ENCODE data around the gene TULP1. TPM values are rescaled to one million over a fixed set of nuclear protein-coding genes. Genes with fewer than 3 reads are reported as not detected.

Gene TULP1
- total RNA-seq, 1 experiment from 2014 or later: not detected

DNA sequence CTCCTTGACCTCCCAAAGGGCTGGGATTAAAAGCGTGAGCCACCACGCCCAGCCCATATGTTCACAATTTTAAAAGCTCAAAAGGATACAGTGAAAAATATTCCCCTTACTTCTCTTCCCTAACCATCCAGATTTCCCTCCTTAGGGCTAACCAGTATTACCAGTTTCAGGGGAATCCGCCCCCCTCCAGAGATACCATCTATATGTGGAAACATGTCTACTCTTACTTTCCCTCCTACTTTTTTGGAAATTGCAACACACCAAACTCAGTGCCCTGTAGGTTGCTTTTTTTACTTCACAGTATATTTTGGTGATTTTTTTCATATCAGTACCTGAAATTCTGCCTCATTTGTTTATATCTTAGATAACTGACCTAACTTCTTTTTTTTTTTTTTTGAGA, 51.4 kb downstream of the TULP1 start:
- ChIA-PET RAD21 (ENCODE audit: low non-redundant PET in 1 of 2, low total read pairs in 2 of 2, uncharacterized antibody in 2 of 2, unreplicated experiment in 2 of 2) (no interaction called here), CTCF (no interaction called here), POLR2A (no interaction called here)
- TF ChIP-seq TCF7L2 (IDR thresholded peaks at IDR 0.05; ENCODE audit: borderline replicate concordance, extremely low read depth, insufficient read depth, insufficient read length) (no peak), SP1 (IDR thresholded peaks at IDR 0.05; ENCODE audit: low read depth) (no peak), CEBPB (IDR thresholded peaks at IDR 0.05; ENCODE audit: low read depth) (no peak), CBX3 (IDR thresholded peaks at IDR 0.05; ENCODE audit: low read depth) (no peak)
- TF ChIP-seq, protein P1, sequence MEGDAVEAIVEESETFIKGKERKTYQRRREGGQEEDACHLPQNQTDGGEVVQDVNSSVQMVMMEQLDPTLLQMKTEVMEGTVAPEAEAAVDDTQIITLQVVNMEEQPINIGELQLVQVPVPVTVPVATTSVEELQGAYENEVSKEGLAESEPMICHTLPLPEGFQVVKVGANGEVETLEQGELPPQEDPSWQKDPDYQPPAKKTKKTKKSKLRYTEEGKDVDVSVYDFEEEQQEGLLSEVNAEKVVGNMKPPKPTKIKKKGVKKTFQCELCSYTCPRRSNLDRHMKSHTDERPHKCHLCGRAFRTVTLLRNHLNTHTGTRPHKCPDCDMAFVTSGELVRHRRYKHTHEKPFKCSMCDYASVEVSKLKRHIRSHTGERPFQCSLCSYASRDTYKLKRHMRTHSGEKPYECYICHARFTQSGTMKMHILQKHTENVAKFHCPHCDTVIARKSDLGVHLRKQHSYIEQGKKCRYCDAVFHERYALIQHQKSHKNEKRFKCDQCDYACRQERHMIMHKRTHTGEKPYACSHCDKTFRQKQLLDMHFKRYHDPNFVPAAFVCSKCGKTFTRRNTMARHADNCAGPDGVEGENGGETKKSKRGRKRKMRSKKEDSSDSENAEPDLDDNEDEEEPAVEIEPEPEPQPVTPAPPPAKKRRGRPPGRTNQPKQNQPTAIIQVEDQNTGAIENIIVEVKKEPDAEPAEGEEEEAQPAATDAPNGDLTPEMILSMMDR (IDR thresholded peaks at IDR 0.05 in 2 of 3, conservative IDR thresholded peaks at IDR 0.05 in 1 of 3; ENCODE audit: borderline replicate concordance in 1 of 3, insufficient read depth in 1 of 3, low read depth in 2 of 3, low read length in 2 of 3): no peak
- TF ChIP-seq, protein P2, sequence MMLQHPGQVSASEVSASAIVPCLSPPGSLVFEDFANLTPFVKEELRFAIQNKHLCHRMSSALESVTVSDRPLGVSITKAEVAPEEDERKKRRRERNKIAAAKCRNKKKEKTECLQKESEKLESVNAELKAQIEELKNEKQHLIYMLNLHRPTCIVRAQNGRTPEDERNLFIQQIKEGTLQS (IDR thresholded peaks at IDR 0.05): no peak
- intact Hi-C loops (cut with micrococcal nuclease): no loop called here
- DNase-seq (ENCODE audit: low read depth, low spot score) (no peak), ATAC-seq (no peak)
- Histone ChIP-seq H3K36me3 (ENCODE audit: control insufficient read depth in 1 of 2, insufficient read depth in 2 of 2, low read length in 2 of 2) (peaks cover 13 to 22% of the 10 kb centered on the region in 2 experiments; a peak in 3 of 4 replicates), H3K27ac (ENCODE audit: low read depth, low read length) (no peak overlapping the region), H3K9ac (ENCODE audit: low read length) (no peak overlapping the region), H3K4me3 (replicated peaks in 1 of 2; ENCODE audit: low read depth in 1 of 2, low read length in 2 of 2) (no peak overlapping the region), H2AFZ (ENCODE audit: low read depth, low read length, poor library complexity, severe bottlenecking) (no peak overlapping the region), H3K9me3 (ENCODE audit: control insufficient read depth in 1 of 2, insufficient read depth in 1 of 2, low read depth in 1 of 2, low read length in 2 of 2) (no peaks in the 10 kb centered on the region), H3K4me2 (ENCODE audit: low read length) (no peak overlapping the region), H3K4me1 (ENCODE audit: control insufficient read depth in 1 of 2, insufficient read depth in 2 of 2, low read length in 2 of 2) (no peaks in the 10 kb centered on the region), H3K9me2 (ENCODE audit: insufficient read depth) (no peaks in the 10 kb centered on the region), H3K27me3 (ENCODE audit: insufficient read depth, low read length) (no peaks in the 10 kb centered on the region), H4K20me1 (ENCODE audit: insufficient read depth) (no peaks in the 10 kb centered on the region), H3K79me2 (ENCODE audit: insufficient read depth, low read length) (no peaks in the 10 kb centered on the region)
- no TSS peak for BruUV-seq (replicated peaks)

DNA sequence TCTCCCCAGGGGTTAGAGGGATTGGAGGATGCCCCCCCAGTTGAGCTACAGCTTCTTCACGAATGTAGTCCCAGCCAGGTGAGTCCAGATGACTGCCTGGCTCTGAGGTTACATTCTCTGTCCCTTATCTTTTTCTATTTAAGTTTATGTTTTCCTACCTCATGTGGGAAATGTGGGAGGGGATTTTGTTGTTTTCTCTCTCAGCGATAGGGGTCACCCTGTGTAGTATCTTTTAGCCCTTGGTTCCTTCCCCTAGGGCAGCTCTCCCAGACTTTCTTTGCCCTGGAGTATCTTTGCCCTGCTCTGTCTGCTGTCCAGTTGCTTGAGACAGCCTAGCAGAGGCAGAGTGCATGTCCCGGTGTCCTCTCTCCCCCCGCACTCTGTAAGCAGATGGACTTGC, 54.8 kb downstream of the TULP1 start:
- H3K4me3 ChIP-seq (replicated peaks in 1 of 2; ENCODE audit: low read depth in 1 of 2, low read length in 2 of 2): no peak overlapping the region
- no peak overlapping the region for H3K9ac ChIP-seq (ENCODE audit: low read length)
- DNase-seq (ENCODE audit: low read depth, low spot score): no peak
- no peaks in the 10 kb centered on the region for H3K9me2 ChIP-seq (ENCODE audit: insufficient read depth)
- no peak overlapping the region for H3K27ac ChIP-seq (ENCODE audit: low read depth, low read length)
- ChIA-PET RAD21 (ENCODE audit: low non-redundant PET in 1 of 2, low total read pairs in 2 of 2, uncharacterized antibody in 2 of 2, unreplicated experiment in 2 of 2) (no interaction called here), POLR2A (no interaction called here), CTCF (interaction anchor here (0.7 kb wide), 1 partner anchor 161 kb away, joined by 3 read pairs; no protein-coding TSS in a partner anchor)
- no peaks in the 10 kb centered on the region for H3K79me2 ChIP-seq (ENCODE audit: insufficient read depth, low read length)
- intact Hi-C loops (cut with micrococcal nuclease): no loop called here
- no peak overlapping the region for H3K4me2 ChIP-seq (ENCODE audit: low read length)
- peaks cover 13 to 22% of the 10 kb centered on the region in 2 experiments; a peak in 3 of 4 replicates for H3K36me3 ChIP-seq (ENCODE audit: control insufficient read depth in 1 of 2, insufficient read depth in 2 of 2, low read length in 2 of 2)
- no peaks in the 10 kb centered on the region for H4K20me1 ChIP-seq (ENCODE audit: insufficient read depth)
- H2AFZ ChIP-seq (ENCODE audit: low read depth, low read length, poor library complexity, severe bottlenecking): no peak overlapping the region
- no peak for ATAC-seq
- no peaks in the 10 kb centered on the region for H3K9me3 ChIP-seq (ENCODE audit: control insufficient read depth in 1 of 2, insufficient read depth in 1 of 2, low read depth in 1 of 2, low read length in 2 of 2)
- H3K27me3 ChIP-seq (ENCODE audit: insufficient read depth, low read length): no peaks in the 10 kb centered on the region
- peaks cover 9 to 11% of the 10 kb centered on the region in 2 experiments; a peak in 3 of 4 replicates for H3K4me1 ChIP-seq (ENCODE audit: control insufficient read depth in 1 of 2, insufficient read depth in 2 of 2, low read length in 2 of 2)
- BruUV-seq (replicated peaks): no TSS peak
- TF ChIP-seq EZH2 (IDR thresholded peaks at IDR 0.05): no peak
- no peak for TF ChIP-seq ELF1 (IDR thresholded peaks at IDR 0.05; ENCODE audit: borderline replicate concordance, low read depth)
- no peak for TF ChIP-seq JUND (IDR thresholded peaks at IDR 0.05)
- TF ChIP-seq SIN3A (IDR thresholded peaks at IDR 0.05; ENCODE audit: low read depth): no peak
- TF ChIP-seq, protein P3, sequence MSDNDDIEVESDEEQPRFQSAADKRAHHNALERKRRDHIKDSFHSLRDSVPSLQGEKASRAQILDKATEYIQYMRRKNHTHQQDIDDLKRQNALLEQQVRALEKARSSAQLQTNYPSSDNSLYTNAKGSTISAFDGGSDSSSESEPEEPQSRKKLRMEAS (IDR thresholded peaks at IDR 0.05): no peak
- TF ChIP-seq SP1 (IDR thresholded peaks at IDR 0.05; ENCODE audit: low read depth): no peak
- no peak for TF ChIP-seq YY1 (IDR thresholded peaks at IDR 0.05; ENCODE audit: extremely low read depth, insufficient replicate concordance, low read depth, low read length)
- TF ChIP-seq, protein P1 (IDR thresholded peaks at IDR 0.05 in 2 of 3, conservative IDR thresholded peaks at IDR 0.05 in 1 of 3; ENCODE audit: borderline replicate concordance in 1 of 3, insufficient read depth in 1 of 3, low read depth in 2 of 3, low read length in 2 of 3): no peak
- no peak for TF ChIP-seq EZH2phosphoT487 (IDR thresholded peaks at IDR 0.05; ENCODE audit: borderline replicate concordance)

Measured in HCT116 (cell line).